ENCODE data around the gene DLG2.

DLG2 gene

GRCh38 chr11:83918476-83918875 is 1708.7 kb downstream of the DLG2 start:
- no peaks in the 10 kb centered on the region for H3K27me3 Mint-ChIP-seq
- no peaks in the 10 kb centered on the region for H3K9me3 Mint-ChIP-seq
- H3K4me1 Mint-ChIP-seq, result no peaks in the 10 kb centered on the region
- H3K27ac Mint-ChIP-seq, result no peak overlapping the region
- H3K36me3 Mint-ChIP-seq, result no peaks in the 10 kb centered on the region
- no peak overlapping the region for H3K4me3 Mint-ChIP-seq

GRCh38 chr11:83914995-83915394 is 1712.1 kb downstream of the DLG2 start:
- no peaks in the 10 kb centered on the region for H3K27me3 Mint-ChIP-seq
- H3K4me3 Mint-ChIP-seq, result no peak overlapping the region
- no peaks in the 10 kb centered on the region for H3K36me3 Mint-ChIP-seq
- no peaks in the 10 kb centered on the region for H3K9me3 Mint-ChIP-seq
- H3K27ac Mint-ChIP-seq, result no peak overlapping the region
- no peaks in the 10 kb centered on the region for H3K4me1 Mint-ChIP-seq

- Mint-ChIP-seq H3K36me3 (no peaks in the 10 kb centered on the region), H3K9me3 (no peaks in the 10 kb centered on the region), H3K27ac (no peak overlapping the region), H3K27me3 (no peaks in the 10 kb centered on the region), H3K4me1 (no peaks in the 10 kb centered on the region), H3K4me3 (no peak overlapping the region)
Observed at GRCh38 chr11:83909579-83910534, 1717.3 kb downstream of the DLG2 start.

GRCh38 chr11:83908298-83908856 is 1718.8 kb downstream of the DLG2 start:
- Mint-ChIP-seq H3K4me1 (no peaks in the 10 kb centered on the region), H3K9me3 (no peaks in the 10 kb centered on the region), H3K36me3 (no peaks in the 10 kb centered on the region), H3K4me3 (no peak overlapping the region), H3K27me3 (no peaks in the 10 kb centered on the region), H3K27ac (no peak overlapping the region)

- Mint-ChIP-seq H3K27ac (no peak overlapping the region), H3K9me3 (no peaks in the 10 kb centered on the region), H3K36me3 (no peaks in the 10 kb centered on the region)
Observed at GRCh38 chr11:83895516-83895915, 1731.6 kb downstream of the DLG2 start.

GRCh38 chr11:83881428-83881827 is 1745.7 kb downstream of the DLG2 start:
- Mint-ChIP-seq H3K4me1 (no peaks in the 10 kb centered on the region), H3K9me3 (no peaks in the 10 kb centered on the region), H3K36me3 (no peaks in the 10 kb centered on the region), H3K27me3 (peaks cover 1% of the 10 kb centered on the region), H3K4me3 (no peak overlapping the region), H3K27ac (no peak overlapping the region)

More at GRCh38 chr11:83895516-83895915, 1731.6 kb downstream of the DLG2 start:
- Mint-ChIP-seq H3K4me1 (no peaks in the 10 kb centered on the region), H3K4me3 (no peak overlapping the region), H3K27me3 (no peaks in the 10 kb centered on the region)

- Mint-ChIP-seq H3K9me3 (no peaks in the 10 kb centered on the region), H3K27ac (no peak overlapping the region), H3K4me3 (no peak overlapping the region), H3K4me1 (no peaks in the 10 kb centered on the region), H3K36me3 (no peaks in the 10 kb centered on the region), H3K27me3 (no peaks in the 10 kb centered on the region)
Observed at GRCh38 chr11:83871054-83871453, 1756.1 kb downstream of the DLG2 start.

- peaks cover 3% of the 10 kb centered on the region for H3K27me3 Mint-ChIP-seq
- H3K9me3 Mint-ChIP-seq, result no peaks in the 10 kb centered on the region
- H3K36me3 Mint-ChIP-seq, result no peaks in the 10 kb centered on the region
- no peak overlapping the region for H3K27ac Mint-ChIP-seq
- no peak overlapping the region for H3K4me3 Mint-ChIP-seq
- H3K4me1 Mint-ChIP-seq, result no peaks in the 10 kb centered on the region
Observed at GRCh38 chr11:83866655-83867054, 1760.5 kb downstream of the DLG2 start.

GRCh38 chr11:83865636-83866461 is 1761.3 kb downstream of the DLG2 start:
- Mint-ChIP-seq H3K36me3 (no peaks in the 10 kb centered on the region), H3K27ac (no peak overlapping the region), H3K4me3 (no peak overlapping the region), H3K27me3 (peaks cover 3% of the 10 kb centered on the region), H3K4me1 (no peaks in the 10 kb centered on the region), H3K9me3 (peaks cover 5% of the 10 kb centered on the region)

- Mint-ChIP-seq H3K36me3 (no peaks in the 10 kb centered on the region), H3K27me3 (peaks cover 4% of the 10 kb centered on the region), H3K4me3 (no peak overlapping the region), H3K4me1 (no peaks in the 10 kb centered on the region), H3K9me3 (peaks cover 7% of the 10 kb centered on the region), H3K27ac (no peak overlapping the region)
Observed at GRCh38 chr11:83864412-83865057, 1762.6 kb downstream of the DLG2 start.

- Mint-ChIP-seq H3K27me3 (peaks cover 4% of the 10 kb centered on the region), H3K4me1 (no peaks in the 10 kb centered on the region), H3K9me3 (peaks cover 12% of the 10 kb centered on the region), H3K36me3 (no peaks in the 10 kb centered on the region), H3K27ac (no peak overlapping the region), H3K4me3 (no peak overlapping the region)
Observed at GRCh38 chr11:83863272-83863671, 1763.9 kb downstream of the DLG2 start.

- peaks cover 4% of the 10 kb centered on the region for H3K27me3 Mint-ChIP-seq
Observed at GRCh38 chr11:83862691-83863090, 1764.5 kb downstream of the DLG2 start.

GRCh38 chr11:83862033-83862432 is 1765.1 kb downstream of the DLG2 start:
- H3K36me3 Mint-ChIP-seq, result no peaks in the 10 kb centered on the region
- H3K4me3 Mint-ChIP-seq, result no peak overlapping the region
- H3K9me3 Mint-ChIP-seq, result peaks cover 12% of the 10 kb centered on the region
- H3K27me3 Mint-ChIP-seq, result peaks cover 4% of the 10 kb centered on the region
- H3K27ac Mint-ChIP-seq, result no peak overlapping the region
- H3K4me1 Mint-ChIP-seq, result no peaks in the 10 kb centered on the region

More at GRCh38 chr11:83862691-83863090, 1764.5 kb downstream of the DLG2 start:
- H3K4me1 Mint-ChIP-seq, result no peaks in the 10 kb centered on the region
- no peak overlapping the region for H3K4me3 Mint-ChIP-seq
- H3K27ac Mint-ChIP-seq, result no peak overlapping the region
- H3K9me3 Mint-ChIP-seq, result peaks cover 12% of the 10 kb centered on the region
- H3K36me3 Mint-ChIP-seq, result no peaks in the 10 kb centered on the region

GRCh38 chr11:83858694-83859093 is 1768.5 kb downstream of the DLG2 start:
- Mint-ChIP-seq H3K9me3 (peaks cover 17% of the 10 kb centered on the region), H3K27ac (no peak overlapping the region), H3K4me1 (no peaks in the 10 kb centered on the region), H3K36me3 (no peaks in the 10 kb centered on the region), H3K4me3 (no peak overlapping the region), H3K27me3 (peaks cover 1% of the 10 kb centered on the region)

- peaks cover 1% of the 10 kb centered on the region for H3K27me3 Mint-ChIP-seq
- H3K27ac Mint-ChIP-seq, result no peak overlapping the region
- H3K9me3 Mint-ChIP-seq, result peaks cover 11% of the 10 kb centered on the region
- H3K4me1 Mint-ChIP-seq, result no peaks in the 10 kb centered on the region
- H3K36me3 Mint-ChIP-seq, result no peaks in the 10 kb centered on the region
- H3K4me3 Mint-ChIP-seq, result no peak overlapping the region
Observed at GRCh38 chr11:83855237-83855636, 1771.9 kb downstream of the DLG2 start.

Data from activated naive CD4-positive, alpha-beta T cell treated with anti-CD3 and anti-CD28 coated beads, Interleukin-2, amount 50 U/mL, for 24 hours (primary cell).